Measurements from ENCODE around the gene TRIM51. TPM values are rescaled to one million over a fixed set of nuclear protein-coding genes. Genes with fewer than 3 reads are reported as not detected.
"Not testable (repeated sequence)": the region's sequence is repeated elsewhere in the genome, so short reads cannot be mapped to it uniquely, and the experiment has no call there.

Gene TRIM51, protein sequence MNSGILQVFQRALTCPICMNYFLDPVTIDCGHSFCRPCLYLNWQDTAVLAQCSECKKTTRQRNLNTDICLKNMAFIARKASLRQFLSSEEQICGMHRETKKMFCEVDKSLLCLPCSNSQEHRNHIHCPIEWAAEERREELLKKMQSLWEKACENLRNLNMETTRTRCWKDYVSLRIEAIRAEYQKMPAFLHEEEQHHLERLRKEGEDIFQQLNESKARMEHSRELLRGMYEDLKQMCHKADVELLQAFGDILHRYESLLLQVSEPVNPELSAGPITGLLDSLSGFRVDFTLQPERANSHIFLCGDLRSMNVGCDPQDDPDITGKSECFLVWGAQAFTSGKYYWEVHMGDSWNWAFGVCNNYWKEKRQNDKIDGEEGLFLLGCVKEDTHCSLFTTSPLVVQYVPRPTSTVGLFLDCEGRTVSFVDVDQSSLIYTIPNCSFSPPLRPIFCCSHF
- polyA plus RNA-seq (2012; ENCODE audit: insufficient read depth, insufficient read length, low read depth), result not detected

DNA sequence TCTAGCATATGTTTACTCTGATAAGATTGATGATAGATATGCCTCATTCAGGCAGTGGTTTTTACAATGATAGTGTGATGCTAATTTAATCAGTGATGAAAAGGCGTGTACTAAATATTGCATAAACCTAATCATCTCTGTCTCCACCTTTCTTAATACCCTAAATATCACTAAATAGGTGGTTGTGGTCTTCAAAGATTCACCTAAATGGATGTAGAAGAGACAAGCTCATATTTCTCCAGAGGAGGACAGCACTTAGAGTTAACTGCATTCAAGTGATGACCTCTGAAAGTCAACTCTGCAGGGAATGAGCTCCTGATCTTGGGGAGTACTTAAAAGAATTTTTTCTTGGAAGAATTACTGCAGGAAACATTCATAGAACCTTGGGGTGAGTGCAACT lies at the start of gene TRIM51:
TSS of gene TRIM51 (plus strand) at position 301 of the 400 bp plus-strand sequence. CDS start 2,132 bp downstream, outside the sequence.
- H3K36me3 ChIP-seq; H3K27me3 ChIP-seq; H3K4me1 ChIP-seq; H3K9me3 ChIP-seq; DNase-seq; H3K4me3 ChIP-seq (ENCODE audit: low read depth, low read length): not testable (repeated sequence)

DNA sequence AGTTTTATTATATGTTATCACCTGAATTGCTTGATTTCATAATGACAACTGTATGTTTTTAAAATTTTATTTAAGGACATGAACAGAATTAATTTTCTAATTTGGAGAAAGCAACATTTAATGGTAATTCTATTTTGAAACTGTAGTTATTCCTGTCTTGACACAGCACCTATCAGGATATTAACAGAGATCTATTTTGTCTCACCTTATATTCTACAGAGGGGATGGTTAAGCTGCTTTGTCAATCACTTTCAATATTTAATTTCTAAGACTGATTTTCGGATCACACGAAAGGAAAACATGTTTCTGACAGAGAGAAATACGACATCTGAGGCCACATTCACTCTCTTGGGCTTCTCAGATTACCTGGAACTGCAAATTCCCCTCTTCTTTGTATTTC lies 44.6 kb upstream of the TRIM51 start, which contains the start of gene OR5D16:
TSS of gene OR5D16 (plus strand) at position 301 of the 400 bp plus-strand sequence. CDS start at position 301, 0 bp downstream.
- no peak for DNase-seq
- TF ChIP-seq, protein P1, sequence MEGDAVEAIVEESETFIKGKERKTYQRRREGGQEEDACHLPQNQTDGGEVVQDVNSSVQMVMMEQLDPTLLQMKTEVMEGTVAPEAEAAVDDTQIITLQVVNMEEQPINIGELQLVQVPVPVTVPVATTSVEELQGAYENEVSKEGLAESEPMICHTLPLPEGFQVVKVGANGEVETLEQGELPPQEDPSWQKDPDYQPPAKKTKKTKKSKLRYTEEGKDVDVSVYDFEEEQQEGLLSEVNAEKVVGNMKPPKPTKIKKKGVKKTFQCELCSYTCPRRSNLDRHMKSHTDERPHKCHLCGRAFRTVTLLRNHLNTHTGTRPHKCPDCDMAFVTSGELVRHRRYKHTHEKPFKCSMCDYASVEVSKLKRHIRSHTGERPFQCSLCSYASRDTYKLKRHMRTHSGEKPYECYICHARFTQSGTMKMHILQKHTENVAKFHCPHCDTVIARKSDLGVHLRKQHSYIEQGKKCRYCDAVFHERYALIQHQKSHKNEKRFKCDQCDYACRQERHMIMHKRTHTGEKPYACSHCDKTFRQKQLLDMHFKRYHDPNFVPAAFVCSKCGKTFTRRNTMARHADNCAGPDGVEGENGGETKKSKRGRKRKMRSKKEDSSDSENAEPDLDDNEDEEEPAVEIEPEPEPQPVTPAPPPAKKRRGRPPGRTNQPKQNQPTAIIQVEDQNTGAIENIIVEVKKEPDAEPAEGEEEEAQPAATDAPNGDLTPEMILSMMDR (IDR thresholded peaks at IDR 0.05; ENCODE audit: low read depth, low read length), result no peak
- no peaks in the 10 kb centered on the region for H3K36me3 ChIP-seq
- H3K4me1 ChIP-seq, result no peaks in the 10 kb centered on the region
- no peak within 1 kb of the TSS for H3K4me3 ChIP-seq (ENCODE audit: low read depth, low read length)
- no peaks in the 10 kb centered on the region for H3K27me3 ChIP-seq
- no peaks in the 10 kb centered on the region for H3K9me3 ChIP-seq

DNA sequence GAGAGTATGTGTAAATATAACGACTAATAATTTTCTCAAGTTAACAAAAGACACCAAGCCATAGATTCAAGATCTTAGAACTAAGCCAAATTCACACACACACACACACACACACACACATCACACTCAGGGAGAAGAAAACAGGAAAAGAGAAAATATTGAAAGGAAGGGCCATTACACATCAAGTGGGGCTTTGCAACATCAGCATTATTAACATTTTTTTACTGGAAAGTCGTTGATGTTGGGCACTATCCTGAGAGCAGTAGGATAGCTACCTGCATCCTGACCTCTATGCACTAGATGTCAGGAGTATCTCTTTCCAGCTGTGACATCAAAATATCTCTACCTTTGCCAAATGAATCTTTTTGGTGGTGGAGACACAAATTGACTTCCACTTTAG lies 35.6 kb upstream of the TRIM51 start:
- TF ChIP-seq, protein P1 (IDR thresholded peaks at IDR 0.05; ENCODE audit: low read depth, low read length), result no peak
- no peaks in the 10 kb centered on the region for H3K9me3 ChIP-seq
- H3K36me3 ChIP-seq, result no peaks in the 10 kb centered on the region
- H3K4me1 ChIP-seq, result no peaks in the 10 kb centered on the region
- no peak overlapping the region for H3K4me3 ChIP-seq (ENCODE audit: low read depth, low read length)
- no peak for DNase-seq
- H3K27me3 ChIP-seq, result no peaks in the 10 kb centered on the region

DNA sequence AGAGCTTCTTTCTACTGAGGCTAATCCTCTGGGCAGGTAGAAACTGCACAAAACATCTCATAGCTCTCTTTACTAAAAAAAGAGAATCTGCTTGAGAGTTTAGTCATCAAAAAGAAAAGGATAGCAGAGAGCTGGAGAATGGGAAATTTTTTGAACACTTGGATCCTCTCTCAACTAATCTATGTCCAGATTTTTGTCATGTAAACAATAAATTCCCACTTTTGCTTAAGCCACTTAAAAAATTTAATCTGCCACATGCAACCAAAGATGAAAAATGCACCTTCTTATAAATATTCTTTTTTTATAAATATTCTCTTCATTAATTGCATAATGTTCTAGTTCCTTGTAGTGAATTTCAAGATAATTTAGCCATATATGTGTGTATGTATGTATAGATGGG lies 34.1 kb upstream of the TRIM51 start:
- H3K4me1 ChIP-seq, result no peaks in the 10 kb centered on the region
- no peaks in the 10 kb centered on the region for H3K36me3 ChIP-seq
- no peaks in the 10 kb centered on the region for H3K9me3 ChIP-seq
- no peak for DNase-seq
- TF ChIP-seq, protein P1 (IDR thresholded peaks at IDR 0.05; ENCODE audit: low read depth, low read length), result no peak
- no peak overlapping the region for H3K4me3 ChIP-seq (ENCODE audit: low read depth, low read length)
- H3K27me3 ChIP-seq, result no peaks in the 10 kb centered on the region

DNA sequence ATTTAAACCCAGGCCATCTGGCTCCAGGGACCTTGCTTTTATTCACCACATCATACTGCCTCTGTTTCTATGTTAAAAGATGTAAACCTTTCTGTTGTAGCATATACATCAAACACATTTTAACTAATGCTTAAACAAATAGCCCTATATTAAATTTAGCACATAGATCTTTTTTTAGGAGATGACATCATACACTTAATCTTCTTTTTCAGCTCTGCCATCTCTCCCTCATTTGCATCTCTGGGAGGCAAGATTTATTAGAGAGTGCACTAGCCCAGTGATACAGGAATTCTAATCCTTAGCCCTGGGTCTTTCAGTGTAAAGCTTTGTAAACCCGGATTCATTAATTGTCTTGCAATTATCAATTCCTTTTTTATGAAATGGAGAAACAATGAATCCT lies 31.0 kb upstream of the TRIM51 start:
- TF ChIP-seq, protein P1 (IDR thresholded peaks at IDR 0.05; ENCODE audit: low read depth, low read length), result no peak
- DNase-seq, result no peak

DNA sequence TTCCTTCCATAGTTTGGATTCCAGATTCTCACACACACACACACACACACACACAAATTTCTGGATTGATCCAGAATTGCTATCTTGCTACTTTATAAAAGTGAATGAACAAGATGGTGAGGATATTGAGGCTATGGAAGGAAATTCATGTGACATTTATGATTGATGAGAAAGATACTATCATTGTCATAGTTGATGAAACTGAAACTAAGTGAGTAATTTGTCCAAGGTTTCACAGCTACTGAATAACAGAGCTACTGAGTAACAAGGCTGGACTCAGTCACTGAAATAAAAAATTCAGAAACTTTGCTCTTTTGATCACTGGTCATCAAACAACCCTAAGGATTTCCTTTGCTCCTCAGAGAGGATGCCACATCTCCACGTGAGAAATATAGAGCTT lies 28.4 kb upstream of the TRIM51 start:
- no peak for DNase-seq
- TF ChIP-seq, protein P1 (IDR thresholded peaks at IDR 0.05; ENCODE audit: low read depth, low read length), result no peak
- Histone ChIP-seq H3K36me3 (no peaks in the 10 kb centered on the region), H3K4me3 (ENCODE audit: low read depth, low read length) (no peak overlapping the region), H3K9me3 (no peaks in the 10 kb centered on the region), H3K4me1 (no peaks in the 10 kb centered on the region), H3K27me3 (no peaks in the 10 kb centered on the region)

More for the DNA sequence above, 31.0 kb upstream of the TRIM51 start:
- H3K9me3 ChIP-seq, result no peaks in the 10 kb centered on the region
- no peaks in the 10 kb centered on the region for H3K36me3 ChIP-seq
- H3K4me1 ChIP-seq, result no peaks in the 10 kb centered on the region
- H3K27me3 ChIP-seq, result no peaks in the 10 kb centered on the region
- H3K4me3 ChIP-seq (ENCODE audit: low read depth, low read length), result no peak overlapping the region

DNA sequence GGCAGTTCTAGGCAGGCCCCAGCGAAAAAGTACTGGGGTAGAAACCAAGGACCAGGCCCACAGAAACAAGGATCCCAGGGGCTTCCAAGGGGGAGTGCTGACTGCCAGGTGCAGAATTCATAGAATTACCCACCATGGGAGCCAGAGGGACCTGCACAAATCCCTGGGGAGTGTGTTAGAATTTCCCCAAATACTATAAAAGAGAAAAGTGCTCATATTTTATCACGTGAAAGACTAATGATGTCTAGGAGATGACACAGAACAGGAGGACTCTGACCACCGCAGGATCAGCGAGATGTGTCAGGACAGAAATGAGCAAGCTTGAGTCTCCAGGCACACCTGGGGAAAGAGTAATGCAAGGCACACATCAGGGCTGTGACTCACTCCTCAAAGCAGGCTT lies 15.7 kb upstream of the TRIM51 start:
- not testable (repeated sequence) for H3K4me3 ChIP-seq (ENCODE audit: low read depth, low read length); H3K27me3 ChIP-seq; DNase-seq; H3K36me3 ChIP-seq; H3K4me1 ChIP-seq; H3K9me3 ChIP-seq

DNA sequence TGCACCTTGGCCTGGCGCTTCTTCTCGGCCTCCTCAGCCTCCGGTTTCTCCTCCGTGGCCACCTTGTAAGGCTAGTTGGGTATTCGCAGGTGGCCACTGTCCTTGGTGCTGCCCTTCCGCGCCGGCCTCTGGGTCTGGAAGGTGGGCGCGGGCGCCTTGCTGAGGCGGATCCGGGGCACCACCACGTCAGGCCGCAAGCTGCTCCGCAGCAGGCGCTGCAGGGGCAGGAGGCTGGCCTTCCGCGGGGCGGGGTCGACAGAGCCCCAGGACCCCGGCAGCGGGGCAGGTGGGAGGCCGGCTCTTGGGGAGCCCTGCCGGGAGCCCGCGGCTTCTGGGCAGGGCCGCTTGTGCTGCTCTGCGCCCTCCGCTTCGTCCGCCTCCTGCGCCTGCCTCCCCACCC lies 10.4 kb upstream of the TRIM51 start:
- not testable (repeated sequence) for H3K4me1 ChIP-seq, H3K36me3 ChIP-seq, H3K9me3 ChIP-seq, H3K27me3 ChIP-seq
- peak; percentile 47 for DNase-seq
- H3K4me3 ChIP-seq (ENCODE audit: low read depth, low read length), result peak overlapping the region; percentile 54

All from BE2C (cell line).